ENCODE measurements around the gene SPOCD1.

DNA sequence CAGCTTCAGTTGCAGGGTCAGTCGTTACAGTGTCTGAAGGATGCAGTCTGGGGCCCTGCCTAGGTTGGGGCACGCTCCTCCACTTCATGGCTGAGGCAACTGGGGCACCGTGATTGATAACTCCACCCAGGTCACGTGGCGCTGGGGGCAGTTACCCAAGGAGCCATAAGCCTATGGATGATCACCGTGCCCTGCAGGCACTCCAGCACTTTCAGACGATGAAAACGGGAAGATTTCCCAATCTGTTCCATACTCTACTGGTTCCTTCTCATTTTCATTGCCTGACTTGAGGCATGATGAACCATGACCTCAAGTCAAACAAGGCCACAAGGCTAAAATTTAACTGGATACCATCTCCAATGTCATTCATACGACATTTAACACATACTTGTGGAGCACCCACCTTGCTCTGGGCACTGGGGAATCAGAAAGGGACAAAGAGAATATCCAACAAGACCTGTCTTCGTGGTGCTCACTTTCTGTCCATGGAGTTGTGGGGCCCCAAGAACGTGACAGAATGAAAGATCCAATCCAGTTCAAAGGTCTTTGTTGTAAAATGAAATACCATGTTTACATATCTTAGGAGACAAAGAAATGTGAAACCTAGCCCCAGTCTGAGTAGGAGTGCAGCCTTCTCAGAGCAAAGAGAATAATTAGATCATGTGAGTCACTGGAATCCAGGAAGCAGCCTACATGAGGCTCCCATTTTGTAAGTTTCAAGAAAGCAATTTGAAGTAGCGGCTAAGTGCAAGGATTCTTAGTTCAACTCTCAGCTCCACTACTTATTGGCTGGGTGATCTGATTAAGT, 39.4 kb upstream of the SPOCD1 start:
- TF ChIP-seq POLR2AphosphoS5 (IDR thresholded peaks at IDR 0.05), result no peak
- TF ChIP-seq, protein P1, sequence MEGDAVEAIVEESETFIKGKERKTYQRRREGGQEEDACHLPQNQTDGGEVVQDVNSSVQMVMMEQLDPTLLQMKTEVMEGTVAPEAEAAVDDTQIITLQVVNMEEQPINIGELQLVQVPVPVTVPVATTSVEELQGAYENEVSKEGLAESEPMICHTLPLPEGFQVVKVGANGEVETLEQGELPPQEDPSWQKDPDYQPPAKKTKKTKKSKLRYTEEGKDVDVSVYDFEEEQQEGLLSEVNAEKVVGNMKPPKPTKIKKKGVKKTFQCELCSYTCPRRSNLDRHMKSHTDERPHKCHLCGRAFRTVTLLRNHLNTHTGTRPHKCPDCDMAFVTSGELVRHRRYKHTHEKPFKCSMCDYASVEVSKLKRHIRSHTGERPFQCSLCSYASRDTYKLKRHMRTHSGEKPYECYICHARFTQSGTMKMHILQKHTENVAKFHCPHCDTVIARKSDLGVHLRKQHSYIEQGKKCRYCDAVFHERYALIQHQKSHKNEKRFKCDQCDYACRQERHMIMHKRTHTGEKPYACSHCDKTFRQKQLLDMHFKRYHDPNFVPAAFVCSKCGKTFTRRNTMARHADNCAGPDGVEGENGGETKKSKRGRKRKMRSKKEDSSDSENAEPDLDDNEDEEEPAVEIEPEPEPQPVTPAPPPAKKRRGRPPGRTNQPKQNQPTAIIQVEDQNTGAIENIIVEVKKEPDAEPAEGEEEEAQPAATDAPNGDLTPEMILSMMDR (IDR thresholded peaks at IDR 0.05), result no peak
